Spleen (tissue), 11 donors: ENCODE results near the gene LCLAT1. TPM values are rescaled to one million over a fixed set of nuclear protein-coding genes. Genes with fewer than 3 reads are reported as not detected.

Source experiments
- DNase-seq: peaks from one replicate; pipeline ENCODE4 v3.0.0-alpha.2; 2020
- H3K27ac ChIP-seq, 8 donors: fragments of 200-600 bp; sonication (generic) in 7 of 8; 1 replicate in 4 of 8; 2 replicates in 4 of 8; pipeline versions ENCODE4 v1.5.0 to v1.8.0; 2016 to 2021; ENCODE audit warnings: inconsistent platforms in 4 of 8, mild to moderate bottlenecking in 4 of 8, moderate library complexity in 1 of 8
- H3K27me3 ChIP-seq, 7 donors: fragments of 200-600 bp; sonication (generic) in 6 of 7; replicated peaks in 1 of 7; 1 replicate in 4 of 7; 2 replicates in 3 of 7; pipeline versions ENCODE4 v1.5.0 to v1.8.0; 2016 to 2021; ENCODE audit warnings: inconsistent platforms in 3 of 7, mild to moderate bottlenecking in 1 of 7
- H3K36me3 ChIP-seq, 6 donors: fragments of 200-600 bp; sonication (generic) in 5 of 6; 1 replicate in 4 of 6; 2 replicates in 2 of 6; pipeline versions ENCODE4 v1.5.0 to v1.8.0; 2016 to 2021; ENCODE audit warnings: inconsistent platforms in 2 of 6
- H3K4me1 ChIP-seq, 6 donors: fragments of 200-600 bp; sonication (generic) in 5 of 6; 1 replicate in 3 of 6; 2 replicates in 3 of 6; pipeline versions ENCODE4 v1.5.0 to v1.8.0; 2016 to 2021; ENCODE audit warnings: inconsistent platforms in 3 of 6
- H3K4me3 ChIP-seq, 8 donors: fragments of 200-600 bp; sonication (generic) in 7 of 8; 1 replicate in 4 of 8; 2 replicates in 4 of 8; pipeline versions ENCODE4 v1.5.0 to v1.8.0; 2016 to 2021; ENCODE audit warnings: inconsistent platforms in 4 of 8, mild to moderate bottlenecking in 4 of 8, moderate library complexity in 2 of 8
- H3K9me3 ChIP-seq, 8 donors: fragments of 200-600 bp; sonication (generic) in 7 of 8; 1 replicate in 4 of 8; 2 replicates in 4 of 8; pipeline versions ENCODE4 v1.5.0 to v1.8.0; 2016 to 2021; ENCODE audit warnings: inconsistent platforms in 4 of 8
- CTCF ChIP-seq, 11 experiments: fragments of 200-600 bp in 7 of 11; fragments of 450-650 bp in 4 of 11; sonication (generic) in 4 of 11; IDR thresholded peaks in 8 of 11; conservative IDR thresholded peaks in 3 of 11; 1 replicate in 7 of 11; 2 replicates in 4 of 11; pipeline versions ENCODE4 v1.4.0 to v1.8.0; 2016 to 2021; ENCODE audit warnings: antibody characterized with exemption in 11 of 11, inconsistent platforms in 4 of 11, mild to moderate bottlenecking in 1 of 11
- POLR2A ChIP-seq, 3 donors: fragments of 450-650 bp; IDR thresholded peaks; one replicate each; pipeline ENCODE4 v1.5.1; 2017; ENCODE audit warnings: antibody characterized with exemption in 3 of 3, mild to moderate bottlenecking in 1 of 3
- POLR2AphosphoS5 ChIP-seq, 3 donors: sonication (generic); formaldehyde crosslinking; IDR thresholded peaks; one replicate each; pipeline ENCODE4 v1.5.1; 2017; ENCODE audit warnings: antibody characterized with exemption in 3 of 3
- WGBS, 5 donors: extraction: QIAGEN DNeasy Blood & Tissue Kit in 3 of 5; methylation state at CpG; one replicate each; pipeline versions ENCODE4 v1.1.5 to v1.1.7; 2013 to 2018; 5-methylcytosine and 5-hydroxymethylcytosine counted together
- intact Hi-C: fragments of 100-400 bp; cut with DNase I; formaldehyde crosslinking; loops from one replicate; pipeline ENCODE4 v1.15.0; 2023; ENCODE audit warnings: low total_unique reads
- polyA plus RNA-seq, 3 donors: library from polyadenylated mRNA; stranded (reverse); fragments of 200-250 nt; gene quantifications; one replicate each; pipeline ENCODE4 v1.2.1, GENCODE V29; 2013
- total RNA-seq, 7 donors: library from RNA; depleted of rRNA in 3 of 7; stranded (reverse); fragments of >200 nt in 3 of 7; fragmentation: NEBNext Ultra II Directional in 4 of 7; extraction: Animal tissue kit (Norgen Biotek cat#: 25700) in 4 of 7; gene quantifications; one replicate each; pipeline versions ENCODE4 v1.1.0 to v1.2.1, GENCODE V29; 2016 to 2021
- donor health status: healthy with polysubstance abuse.
- donor health status: DM: no; HTN: no; CAD: no; lungs with moderate emphysema.
- donor health status: DM: no; HTN: no; CAD: no.
- donor health status: Bipolar disorder and iron deficiency.
- donor health status: healthy.
- donor health status: DM: no; HTN: no; CAD: no.
- donor health status: DM: yes; HTN: yes; CAD: no.

The LCLAT1 gene
- total and polyA plus RNA-seq, 10 donors, result 1.9 to 23.3 (median 13.8) TPM

GRCh38 chr2:30628341-30628740 is 181.3 kb downstream of the LCLAT1 start:
- Histone ChIP-seq H3K4me1 (peaks cover 0 to 21% (median 5%) of the 10 kb centered on the region in 6 donors), H3K4me3 (no peak overlapping the region), H3K27ac (no peak overlapping the region), H3K9me3 (no peaks in the 10 kb centered on the region), H3K27me3 (no peaks in the 10 kb centered on the region), H3K36me3 (no peaks in the 10 kb centered on the region)
- intact Hi-C loops, result no loop called here
- DNase-seq, result no peak
- TF ChIP-seq CTCF (IDR thresholded peaks at IDR 0.05 in 8 of 11, conservative IDR thresholded peaks at IDR 0.05 in 3 of 11) (no peak), POLR2A (IDR thresholded peaks at IDR 0.05) (no peak), POLR2AphosphoS5 (IDR thresholded peaks at IDR 0.05) (no peak)
- 80 to 91% (median 88%) methylated on average over 2 of the region's 2 CpGs for WGBS, 5 donors

GRCh38 chr2:30629866-30630265 is 182.8 kb downstream of the LCLAT1 start:
- Histone ChIP-seq H3K36me3 (no peaks in the 10 kb centered on the region), H3K27ac (no peak overlapping the region), H3K4me3 (no peak overlapping the region), H3K4me1 (peaks cover 0 to 21% (median 5%) of the 10 kb centered on the region in 6 donors), H3K27me3 (no peaks in the 10 kb centered on the region), H3K9me3 (no peaks in the 10 kb centered on the region)
- 93 to 98% (median 97%) methylated on average over 6 of the region's 6 CpGs for WGBS, 5 donors
- TF ChIP-seq CTCF (IDR thresholded peaks at IDR 0.05 in 8 of 11, conservative IDR thresholded peaks at IDR 0.05 in 3 of 11) (no peak), POLR2A (IDR thresholded peaks at IDR 0.05) (no peak), POLR2AphosphoS5 (IDR thresholded peaks at IDR 0.05) (no peak)
- intact Hi-C loops, result no loop called here
- no peak for DNase-seq

- H3K4me1 ChIP-seq, result peaks cover 0 to 14% (median 5%) of the 10 kb centered on the region in 6 donors
- no peaks in the 10 kb centered on the region for H3K36me3 ChIP-seq
- no peak for DNase-seq
- H3K9me3 ChIP-seq, result no peaks in the 10 kb centered on the region
- no peak overlapping the region for H3K4me3 ChIP-seq
- intact Hi-C loops, result no loop called here
- H3K27ac ChIP-seq, result no peak overlapping the region
- WGBS, 5 donors, result 0 to 43% (median 33%) methylated on average over 1 of the region's 1 CpG
- TF ChIP-seq CTCF (IDR thresholded peaks at IDR 0.05 in 8 of 11, conservative IDR thresholded peaks at IDR 0.05 in 3 of 11) (no peak), POLR2A (IDR thresholded peaks at IDR 0.05) (no peak), POLR2AphosphoS5 (IDR thresholded peaks at IDR 0.05) (no peak)
- H3K27me3 ChIP-seq, result no peaks in the 10 kb centered on the region
Observed at GRCh38 chr2:30631051-30631671, 184.1 kb downstream of the LCLAT1 start.

- no peak for DNase-seq
- H3K36me3 ChIP-seq, result no peaks in the 10 kb centered on the region
- H3K9me3 ChIP-seq, result no peaks in the 10 kb centered on the region
- H3K4me3 ChIP-seq, result no peak overlapping the region
- WGBS, 5 donors, result 93 to 97% (median 95%) methylated on average over 4 of the region's 4 CpGs
- intact Hi-C loops, result no loop called here
- TF ChIP-seq POLR2AphosphoS5 (IDR thresholded peaks at IDR 0.05) (no peak), CTCF (IDR thresholded peaks at IDR 0.05 in 8 of 11, conservative IDR thresholded peaks at IDR 0.05 in 3 of 11) (no peak), POLR2A (IDR thresholded peaks at IDR 0.05) (no peak)
- H3K27me3 ChIP-seq, result no peaks in the 10 kb centered on the region
- H3K4me1 ChIP-seq, result peaks cover 0 to 10% (median 5%) of the 10 kb centered on the region in 6 donors
- no peak overlapping the region for H3K27ac ChIP-seq
Observed at GRCh38 chr2:30633039-30633438, 186.0 kb downstream of the LCLAT1 start.
